OCI-LY7 (cell line): ENCODE measurements around the gene CPNE7. TPM values are rescaled to one million over a fixed set of nuclear protein-coding genes. Genes with fewer than 3 reads are reported as not detected.

Source experiments
- BruUV-seq: library from RNA; stranded (reverse); fragments of 400-500 nt; replicated peaks from 2 replicates; lab custom pipeline; 2021; lab: Mats Ljungman, UMichigan
- CTCF ChIA-PET: fragments of 300-600 bp; sonication (Branson Sonifier 250); formaldehyde crosslinking; loops from one replicate; lab custom pipeline; 2022; ENCODE audit warnings: antibody characterized with exemption; ENCODE audit not compliant: unreplicated experiment; lab: Charles Lee
- POLR2A ChIA-PET: fragments of 300-600 bp; sonication (Branson Sonifier 250); formaldehyde crosslinking; loops from one replicate; lab custom pipeline; 2022; ENCODE audit warnings: antibody characterized with exemption; lab: Charles Lee
- DNase-seq: peaks from one replicate; pipeline ENCODE4 v3.0.0-alpha.2; 2015; ENCODE audit warnings: low spot score
- H2AFZ ChIP-seq: fragments of 200-600 bp; sonication (generic), shearing (Covaris generic); 2 replicates; pipeline ENCODE4 v1.6.1; 2014; ENCODE audit warnings: mild to moderate bottlenecking, antibody characterized with exemption, low read length, moderate library complexity
- H3K27ac ChIP-seq: fragments of 200-600 bp; sonication (generic); 2 replicates; pipeline ENCODE4 v1.5.1; 2014; ENCODE audit warnings: mixed run types, low read depth, mild to moderate bottlenecking, moderate library complexity, low read length, inconsistent platforms; ENCODE audit not compliant: poor library complexity, severe bottlenecking
- H3K36me3 ChIP-seq: fragments of 200-600 bp; sonication (generic); 2 replicates; pipeline ENCODE4 v1.6.1; 2014; ENCODE audit warnings: mild to moderate bottlenecking, antibody characterized with exemption, low read length, moderate library complexity, mixed read lengths; ENCODE audit not compliant: insufficient read depth
- H3K4me1 ChIP-seq: fragments of 200-600 bp; sonication (generic); 2 replicates; pipeline ENCODE4 v1.5.1; 2014; ENCODE audit warnings: mild to moderate bottlenecking, low read length; ENCODE audit not compliant: insufficient read depth, poor library complexity, severe bottlenecking
- H3K4me2 ChIP-seq: fragments of 200-600 bp; sonication (generic); 2 replicates; pipeline ENCODE4 v1.6.1; 2014; ENCODE audit warnings: mild to moderate bottlenecking, low read length
- H3K4me3 ChIP-seq: fragments of 200-600 bp; sonication (generic); 2 replicates; pipeline ENCODE4 v1.5.1; 2014; ENCODE audit warnings: mild to moderate bottlenecking, low read depth, low read length; ENCODE audit not compliant: poor library complexity, severe bottlenecking
- H3K79me2 ChIP-seq: fragments of 200-600 bp; sonication (generic); 2 replicates; pipeline ENCODE4 v1.6.1; 2016; ENCODE audit warnings: low read depth, mild to moderate bottlenecking, low read length, moderate library complexity, mixed read lengths; ENCODE audit not compliant: insufficient read depth
- H3K9me2 ChIP-seq: fragments of 200-600 bp; sonication (generic); 2 replicates; pipeline ENCODE4 v1.6.1; 2016; ENCODE audit warnings: mild to moderate bottlenecking, low read length, mixed read lengths; ENCODE audit not compliant: insufficient read depth
- H3K9me3 ChIP-seq: fragments of 200-600 bp; sonication (generic); 2 replicates; pipeline ENCODE4 v1.6.1; 2014; ENCODE audit warnings: mild to moderate bottlenecking, mixed run types, low read length, mixed read lengths
- H4K20me1 ChIP-seq: fragments of 200-600 bp; sonication (generic); 2 replicates; pipeline ENCODE4 v1.6.1; 2014; ENCODE audit warnings: mild to moderate bottlenecking, antibody characterized with exemption, low read length, moderate library complexity, mixed read lengths; ENCODE audit not compliant: insufficient read depth
- CTCF ChIP-seq: fragments of 200-600 bp; sonication (generic); conservative IDR thresholded peaks from 2 replicates; pipeline ENCODE4 v1.5.1; 2014; ENCODE audit warnings: mild to moderate bottlenecking, antibody characterized with exemption, low read length, moderate library complexity, mixed read lengths
- EZH2phosphoT487 ChIP-seq: fragments of 200-600 bp; sonication (generic); IDR thresholded peaks from 2 replicates; pipeline ENCODE4 v1.6.1; 2018; ENCODE audit warnings: low read depth, borderline replicate concordance, mild to moderate bottlenecking, mixed run types, antibody characterized with exemption, low read length, moderate library complexity, mixed read lengths
- intact Hi-C: fragments of 100-400 bp; cut with micrococcal nuclease; formaldehyde crosslinking; loops from one replicate; pipeline ENCODE4 v1.10.0; 2022; ENCODE audit not compliant: unreplicated experiment
- total RNA-seq, 2 experiments: library from RNA; depleted of rRNA in 1 of 2; stranded (reverse); fragments of >200 nt in 1 of 2; shearing (Covaris generic) in 1 of 2; gene quantifications; 2 replicates each; pipeline ENCODE4 v1.2.3, GENCODE V29; 2014 to 2022

The CPNE7 gene
- total RNA-seq, 2 experiments from 2014 or later: not detected

- POLR2A ChIA-PET: interaction anchor here (0.7 kb wide), 1 partner anchor 15 kb away, joined by 3 read pairs; no protein-coding TSS in a partner anchor
- CTCF ChIA-PET: no interaction called here
- no peaks in the 10 kb centered on the region for H4K20me1 ChIP-seq
- no peak overlapping the region for H3K4me3 ChIP-seq
- no peaks in the 10 kb centered on the region for H3K79me2 ChIP-seq
- H2AFZ ChIP-seq: no peak overlapping the region
- no peaks in the 10 kb centered on the region for H3K36me3 ChIP-seq
- intact Hi-C loops: no loop called here
- no peaks in the 10 kb centered on the region for H3K9me3 ChIP-seq
- no TSS peak for BruUV-seq
- no peak overlapping the region for H3K27ac ChIP-seq
- H3K9me2 ChIP-seq: no peaks in the 10 kb centered on the region
- no peak for DNase-seq
- no peaks in the 10 kb centered on the region for H3K4me1 ChIP-seq
- TF ChIP-seq CTCF (no peak), EZH2phosphoT487 (no peak)
- no peak overlapping the region for H3K4me2 ChIP-seq
Observed at GRCh38 chr16:89621698-89622409, 46.3 kb downstream of the CPNE7 start.

GRCh38 chr16:89623511-89624261 lies 48.1 kb downstream of the CPNE7 start:
- Histone ChIP-seq H3K36me3 (no peaks in the 10 kb centered on the region), H3K79me2 (no peaks in the 10 kb centered on the region), H2AFZ (no peak overlapping the region), H3K4me2 (no peak overlapping the region), H3K4me3 (no peak overlapping the region), H3K27ac (no peak overlapping the region), H4K20me1 (no peaks in the 10 kb centered on the region), H3K9me2 (no peaks in the 10 kb centered on the region), H3K9me3 (no peaks in the 10 kb centered on the region), H3K4me1 (no peaks in the 10 kb centered on the region)
- no peak for DNase-seq
- ChIA-PET POLR2A (no interaction called here), CTCF (no interaction called here)
- no peak for TF ChIP-seq CTCF
- TF ChIP-seq EZH2phosphoT487: no peak
- intact Hi-C loops: no loop called here
- no TSS peak for BruUV-seq
